GM23248 (cell line): ENCODE results near the gene RAB4A.

ENCODE experiments used
- EZH2 ChIP-seq: fragments of 200-600 bp; sonication (generic); IDR thresholded peaks from 2 replicates; pipeline ENCODE4 v1.6.1; 2018; ENCODE audit warnings: antibody characterized with exemption, mild to moderate bottlenecking; ENCODE audit not compliant: insufficient read depth, poor library complexity, severe bottlenecking
- EZH2phosphoT487 ChIP-seq: fragments of 200-600 bp; sonication (generic); IDR thresholded peaks from 2 replicates; pipeline ENCODE4 v1.6.1; 2018; ENCODE audit warnings: antibody characterized with exemption, moderate library complexity, mild to moderate bottlenecking, low read depth; ENCODE audit not compliant: insufficient read depth

GRCh38 chr1:229340496-229340895 is 69.6 kb downstream of the RAB4A start:
- TF ChIP-seq EZH2phosphoT487 = no peak
- no peak for TF ChIP-seq EZH2
